HG02678 (cell line): Measurements from ENCODE around the gene FRMD5.
"Not testable (repeated sequence)": the region's sequence is repeated elsewhere in the genome, so short reads cannot be mapped to it uniquely, and the experiment has no call there.

Experiments used
- ATAC-seq: cut with Tn5 transposase; IDR thresholded peaks from one replicate; pipeline ENCODE4 v1.9.1; 2021; ENCODE audit warnings: mild to moderate bottlenecking, moderate library complexity; ENCODE audit not compliant: unreplicated experiment

FRMD5 gene

DNA sequence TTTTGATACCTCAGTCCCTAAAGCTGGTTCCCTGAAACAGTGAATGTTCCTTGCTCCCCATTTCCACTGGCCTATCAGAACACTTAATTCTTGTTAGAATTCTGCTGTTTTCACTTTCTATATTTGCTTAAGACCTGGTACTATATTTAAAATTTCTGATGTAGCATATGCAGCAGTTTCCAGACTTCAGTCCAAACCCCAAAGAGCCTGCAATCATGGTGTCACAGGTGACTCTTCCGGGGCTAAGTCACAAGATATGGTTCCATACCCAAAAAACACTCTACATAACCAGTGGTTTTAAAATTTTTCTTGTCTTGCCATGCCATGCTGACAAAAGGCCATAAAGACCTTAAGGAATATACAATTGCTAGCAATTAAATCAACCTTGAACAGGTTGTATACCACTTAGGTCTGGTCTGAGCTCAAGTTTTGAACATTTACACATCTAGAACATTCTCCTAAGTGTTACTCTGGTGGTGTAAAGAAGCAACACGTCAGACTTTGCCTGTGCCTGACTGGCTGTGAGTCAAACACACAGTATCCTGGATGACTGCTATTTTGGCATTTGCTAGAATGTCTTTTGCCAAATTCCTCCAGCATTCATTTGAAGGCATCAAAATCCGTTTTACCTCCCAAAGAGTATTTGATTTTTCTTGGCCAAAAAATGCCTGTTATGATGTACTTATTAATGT lies 160.0 kb downstream of the FRMD5 start:
- ATAC-seq = no peak

DNA sequence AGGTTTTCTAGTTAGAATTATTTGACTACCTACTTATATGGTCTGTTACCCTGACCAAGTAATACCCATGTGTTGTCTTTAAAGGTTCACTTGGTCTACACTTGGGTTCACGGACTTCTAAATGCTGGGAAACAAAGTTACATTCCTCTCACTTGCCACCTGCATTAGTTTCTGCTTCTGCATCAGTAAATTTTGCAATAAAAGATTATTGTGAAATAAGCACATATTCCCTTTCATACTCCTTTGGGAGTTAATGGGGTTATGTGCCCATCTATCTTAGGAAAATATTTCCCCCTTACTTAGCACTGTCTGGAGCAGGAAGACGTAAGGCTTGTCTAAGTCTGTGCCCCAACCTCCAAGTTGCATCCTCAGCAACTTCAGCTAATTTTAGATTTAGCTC lies 160.7 kb downstream of the FRMD5 start:
- no peak for ATAC-seq

- ATAC-seq = no peak
Measured at GRCh38 chr15:44033894-44034293, 161.2 kb downstream of the FRMD5 start.

DNA sequence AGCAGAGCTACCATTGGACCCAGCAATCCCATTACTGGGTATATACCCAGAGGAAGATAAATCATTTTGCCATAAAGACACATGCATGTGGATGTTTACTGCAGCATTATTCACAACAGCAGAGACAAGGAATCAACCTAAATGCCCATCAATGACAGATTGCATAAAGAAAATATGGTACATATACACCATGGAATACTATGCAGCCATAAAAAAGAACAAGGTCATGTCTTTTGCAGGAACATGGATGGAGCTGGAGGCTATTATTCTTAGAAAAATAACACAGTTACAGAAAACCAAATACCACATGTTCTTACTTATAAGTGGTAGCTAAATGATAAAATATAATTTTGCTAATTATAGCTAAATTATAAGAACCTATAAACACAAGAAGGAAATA lies 162.3 kb downstream of the FRMD5 start:
- not testable (repeated sequence) for ATAC-seq

- ATAC-seq = no peak
Measured at GRCh38 chr15:44029940-44030568, 165.0 kb downstream of the FRMD5 start.

DNA sequence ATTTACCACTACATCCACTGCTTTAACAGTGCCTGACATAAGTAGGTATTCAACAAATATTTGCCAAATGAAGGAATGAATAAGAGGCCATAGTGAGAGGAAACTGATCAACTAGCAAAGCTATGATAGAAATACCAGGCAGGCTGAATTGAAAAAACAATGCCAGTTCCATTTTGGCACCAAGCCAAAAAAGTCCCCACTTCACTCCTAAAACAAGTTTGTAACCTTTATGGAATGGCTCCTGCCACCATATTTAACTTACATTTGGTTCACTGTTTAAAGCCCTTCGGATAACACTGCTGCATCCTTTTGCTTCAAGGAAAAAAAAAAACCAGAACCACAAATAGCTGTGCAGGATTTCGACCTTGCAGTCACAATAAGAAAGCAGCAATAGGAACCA lies 166.1 kb downstream of the FRMD5 start:
- ATAC-seq = no peak

DNA sequence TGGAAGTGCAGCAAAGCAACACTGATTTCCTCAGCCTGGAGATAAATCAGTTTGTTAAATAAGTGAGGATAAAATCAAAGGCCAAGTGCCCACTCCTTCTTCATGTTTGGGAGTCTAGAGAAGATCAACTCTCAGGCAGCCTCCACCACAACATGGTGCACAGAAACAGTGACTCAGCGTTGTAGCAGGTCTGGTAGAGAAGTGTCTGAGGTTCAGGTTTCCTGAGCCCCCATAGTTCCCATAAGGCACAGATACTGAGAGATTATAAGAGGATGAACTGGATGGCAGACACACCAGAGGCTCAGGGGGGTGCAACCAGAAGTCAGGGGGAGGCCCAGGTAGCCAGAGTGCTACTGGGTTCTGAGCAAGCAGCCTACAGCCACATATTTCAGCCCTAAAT lies 166.7 kb downstream of the FRMD5 start:
- no peak for ATAC-seq

- ATAC-seq = no peak
Measured at GRCh38 chr15:44024155-44024554, 170.9 kb downstream of the FRMD5 start.

DNA sequence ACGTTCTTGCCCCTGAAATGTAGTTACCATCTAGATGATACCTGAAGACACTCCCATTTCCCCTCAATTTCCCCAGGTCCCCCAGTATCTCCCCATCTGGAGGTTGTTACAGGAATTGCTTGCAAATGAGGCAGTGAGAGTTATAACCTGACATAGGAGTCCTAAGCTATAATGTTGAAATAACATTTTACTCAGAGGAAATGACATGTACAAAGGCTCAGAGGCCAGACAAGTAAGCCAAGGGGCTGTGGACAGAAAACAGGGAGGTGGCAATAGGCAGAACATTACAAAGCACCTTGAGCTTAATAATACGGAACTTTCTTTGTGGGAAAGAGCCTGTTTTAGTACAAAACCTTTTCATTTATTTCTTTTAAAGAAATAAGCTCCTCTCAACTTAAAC lies 171.9 kb downstream of the FRMD5 start:
- ATAC-seq = no peak

DNA sequence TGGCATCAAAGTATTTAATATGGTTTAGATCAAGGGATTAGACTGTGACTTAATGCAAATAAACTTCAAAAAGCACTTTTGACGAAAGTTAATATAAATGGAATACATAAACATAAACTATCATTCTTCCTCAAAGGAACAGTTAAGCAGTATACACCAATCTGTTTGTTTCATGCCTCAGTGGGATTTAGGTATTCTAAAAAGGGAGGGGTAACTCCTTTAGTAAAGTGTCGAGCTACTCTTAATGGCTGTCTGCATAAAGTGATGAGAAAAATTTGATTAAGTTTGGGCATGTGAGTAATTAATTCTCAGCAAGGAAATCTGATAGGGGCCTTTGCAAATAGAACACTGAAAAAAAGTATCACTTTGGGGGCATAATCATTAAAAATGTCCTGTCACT lies 176.9 kb downstream of the FRMD5 start:
- no peak for ATAC-seq

DNA sequence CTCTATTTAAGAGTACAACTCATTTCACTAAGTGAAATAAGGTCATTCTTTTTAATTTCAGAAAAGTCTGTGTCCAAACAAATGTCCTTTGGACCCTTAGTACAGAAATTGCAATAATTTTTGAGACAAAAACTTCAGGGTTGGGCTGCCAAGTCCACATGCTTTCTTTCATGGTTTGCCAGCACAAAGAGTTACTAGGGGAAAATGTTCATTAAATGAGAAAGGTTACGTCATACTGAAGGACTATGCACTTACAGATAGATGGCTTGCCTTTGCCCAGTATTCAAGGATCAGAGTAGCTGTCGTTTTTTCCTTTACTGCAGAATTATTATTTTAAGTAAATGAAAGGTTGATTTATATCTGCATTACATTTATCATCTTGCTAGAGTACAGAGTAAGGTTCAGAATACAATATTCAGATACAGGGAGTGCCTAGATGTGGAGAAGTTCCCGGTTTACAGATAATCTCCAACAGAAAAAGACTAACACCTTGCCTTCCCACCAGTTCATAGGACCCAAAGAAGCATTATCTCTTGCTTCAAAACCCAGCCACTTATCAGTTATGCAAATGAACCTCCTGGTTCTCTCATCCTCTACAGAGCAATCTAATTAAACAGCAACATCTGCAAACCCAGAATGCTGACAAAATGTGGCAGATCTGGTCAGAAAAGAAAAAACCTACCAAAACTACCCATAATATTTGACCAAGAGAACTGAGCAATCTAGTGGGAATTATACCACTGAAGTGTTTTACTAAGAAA lies 179.3 kb downstream of the FRMD5 start:
- ATAC-seq = no peak

DNA sequence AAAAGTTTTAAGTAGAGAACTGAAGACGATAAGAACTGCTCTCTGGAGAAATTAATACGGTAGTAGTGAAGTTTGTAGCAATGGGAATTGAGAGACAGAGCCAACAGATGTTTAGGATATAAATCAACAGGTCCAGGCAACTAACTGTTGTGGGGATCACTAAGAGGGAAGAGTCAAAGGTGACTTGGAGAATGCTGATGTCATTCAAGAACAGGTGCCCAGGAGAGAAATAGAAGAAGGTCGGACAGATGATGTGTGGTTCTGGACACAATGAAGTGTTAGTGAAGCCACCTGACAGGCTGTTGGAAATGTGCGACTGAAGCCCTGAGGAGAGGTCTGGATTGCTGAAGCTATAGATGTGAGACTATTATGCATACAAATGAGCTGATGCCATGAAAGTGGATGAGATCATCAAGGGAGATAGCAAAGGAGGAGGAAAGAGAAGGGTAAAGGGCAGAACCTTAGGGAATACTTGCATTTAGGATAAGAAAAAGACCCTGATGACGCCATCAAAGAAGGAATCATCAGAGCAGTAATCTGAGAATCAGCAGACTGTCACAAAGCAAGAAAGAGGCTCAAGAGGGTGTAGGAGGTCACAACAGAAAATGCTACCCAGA lies 183.7 kb downstream of the FRMD5 start:
- ATAC-seq = no peak

GRCh38 chr15:44010089-44010488 lies 185.0 kb downstream of the FRMD5 start:
- no peak for ATAC-seq

- no peak for ATAC-seq
Measured at GRCh38 chr15:44009038-44009437, 186.0 kb downstream of the FRMD5 start.

- ATAC-seq = not testable (repeated sequence)
Measured at GRCh38 chr15:44000248-44000647, 194.8 kb downstream of the FRMD5 start.

DNA sequence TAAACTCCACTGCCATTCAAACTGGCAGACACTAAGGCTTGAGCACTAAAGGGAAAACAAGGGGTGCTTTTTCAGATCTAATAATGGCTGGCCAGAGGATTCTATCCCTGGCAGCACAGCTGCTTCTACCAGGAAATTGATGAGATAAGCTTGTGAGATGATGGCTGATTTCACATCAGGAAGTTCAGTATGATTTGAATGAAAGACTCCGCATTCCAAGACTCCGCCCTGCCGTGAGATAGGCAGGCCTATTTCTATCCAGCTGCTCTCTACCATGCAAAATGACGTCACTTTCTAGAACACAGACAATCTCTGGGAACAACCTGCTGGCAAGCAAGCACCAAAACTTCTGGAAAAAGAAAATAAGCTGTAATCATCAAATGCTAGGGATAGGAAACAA lies 196.5 kb downstream of the FRMD5 start:
- ATAC-seq = no peak

DNA sequence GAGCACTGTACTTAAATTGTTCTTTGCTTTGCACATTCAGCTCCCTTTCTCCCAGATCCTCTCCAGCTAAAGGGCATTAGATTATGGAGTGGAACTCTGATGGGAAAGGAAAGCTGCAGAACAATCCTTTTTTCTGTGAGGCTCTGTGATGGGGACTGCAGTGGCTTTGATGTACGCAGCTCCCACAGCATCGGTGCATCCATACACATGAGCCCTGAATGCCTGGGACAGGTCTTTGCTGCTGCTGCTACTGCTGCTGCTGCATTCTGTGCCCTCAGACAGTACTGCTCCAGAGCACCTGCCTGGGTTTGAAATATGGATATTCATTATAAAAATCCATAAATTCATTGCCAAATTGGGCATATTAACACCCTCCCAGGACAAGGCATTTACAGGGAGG lies 203.9 kb downstream of the FRMD5 start:
- ATAC-seq = no peak

GRCh38 chr15:43989938-43990337 lies 205.1 kb downstream of the FRMD5 start:
- no peak for ATAC-seq

- ATAC-seq = no peak
Measured at GRCh38 chr15:43988900-43989299, 206.2 kb downstream of the FRMD5 start.

- ATAC-seq = no peak
Measured at GRCh38 chr15:43987924-43988323, 207.1 kb downstream of the FRMD5 start.

DNA sequence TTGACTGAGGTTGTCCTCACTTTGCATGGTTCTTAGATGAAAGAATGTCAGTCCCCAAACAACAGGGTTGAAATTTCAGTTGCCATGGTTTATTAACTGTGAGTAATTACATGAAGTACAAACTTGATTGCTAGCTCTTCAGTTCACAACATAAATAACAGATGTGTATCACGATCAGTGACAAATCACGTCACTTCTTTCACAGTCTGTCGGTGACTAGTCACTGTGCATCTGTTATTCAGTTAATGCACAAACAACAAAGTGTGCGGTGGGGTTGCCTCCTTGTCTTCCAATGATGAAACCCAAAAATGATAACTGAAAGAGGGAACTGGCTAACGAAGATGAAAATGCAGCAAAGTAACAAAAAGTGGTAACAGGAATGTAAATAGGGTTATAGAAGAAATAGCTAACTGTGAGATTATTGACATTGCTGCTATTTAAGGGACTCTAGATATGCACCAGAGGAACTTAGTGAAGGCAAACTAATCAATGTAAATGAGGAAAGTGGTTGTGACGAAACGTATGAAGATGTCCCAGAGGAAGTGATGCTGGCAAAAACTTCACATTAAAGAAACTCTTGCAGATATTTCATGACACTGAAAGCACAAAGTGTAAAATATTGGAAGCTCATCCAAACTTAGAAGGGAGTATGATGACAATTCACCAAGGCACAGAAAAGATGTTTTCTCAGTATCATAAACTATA lies 208.9 kb downstream of the FRMD5 start:
- no peak for ATAC-seq
